ENCODE measurements around the gene AGFG1.

GRCh38 chr2:227500301-227500630, 28.3 kb downstream of the AGFG1 start:
- no peak for TF ChIP-seq GATA2 (IDR thresholded peaks at IDR 0.05; ENCODE audit: low read depth, low read length)
- no peak for TF ChIP-seq GATA3 (IDR thresholded peaks at IDR 0.05; ENCODE audit: low read depth, low read length)

Measured in SH-SY5Y (cell line).